HUDEP-2 (cell line): ENCODE data around the gene ADD2.
A peak's percentile ranks its signal among the peaks of the same experiment; 100 is the strongest.

Experiments
- DNase-seq, 76 experiments: peaks; one replicate each; lab custom pipeline; 2025; ENCODE audit not compliant: unreplicated experiment in 76 of 76; lab: John Stamatoyannopoulos, UW

ADD2 gene

GRCh38 chr2:70683455-70683854, 84.5 kb downstream of the ADD2 start:
- no peak for DNase-seq

DNA sequence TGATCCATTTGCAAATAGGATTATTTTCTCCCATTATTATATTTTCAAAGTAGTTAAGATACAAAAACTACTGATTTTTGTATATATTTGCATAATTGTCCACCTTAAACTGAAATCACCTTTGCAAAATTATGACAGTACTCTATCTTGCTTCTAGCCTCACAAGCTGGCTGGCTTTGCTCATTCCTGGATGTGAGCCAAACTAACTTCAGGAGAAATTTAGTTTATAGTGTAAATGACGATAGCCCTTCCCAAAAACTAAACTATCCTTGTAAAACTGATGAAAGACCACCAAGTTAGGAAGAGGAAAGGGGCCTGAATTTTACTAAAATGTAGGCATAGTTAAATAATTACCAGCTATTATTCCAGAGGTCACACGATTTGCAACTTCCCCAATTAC, 87.3 kb downstream of the ADD2 start:
- DNase-seq, result no peak

DNA sequence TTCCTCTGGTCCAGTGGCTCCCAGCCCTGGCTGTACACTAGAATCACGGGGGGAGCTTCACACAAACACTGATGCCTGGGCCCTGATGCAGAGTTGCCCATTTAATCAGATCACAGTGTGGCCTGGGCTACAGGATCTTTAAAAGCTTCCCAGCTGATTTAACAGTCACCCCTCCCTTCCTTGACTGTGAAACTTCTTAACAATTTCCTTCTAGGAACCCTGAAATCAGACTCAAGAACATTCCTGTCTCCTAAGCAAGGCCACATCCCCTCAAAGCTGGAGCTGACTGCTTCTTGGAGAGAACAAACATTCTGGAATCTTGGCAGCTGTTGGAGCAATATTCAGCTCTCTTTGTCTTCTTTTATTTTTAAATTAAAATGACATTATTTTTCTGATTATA, 88.7 kb downstream of the ADD2 start:
- DNase-seq, result no peak

- no peak for DNase-seq
These were observed 89.3 kb downstream of the ADD2 start for GRCh38 chr2:70678576-70679143.

DNA sequence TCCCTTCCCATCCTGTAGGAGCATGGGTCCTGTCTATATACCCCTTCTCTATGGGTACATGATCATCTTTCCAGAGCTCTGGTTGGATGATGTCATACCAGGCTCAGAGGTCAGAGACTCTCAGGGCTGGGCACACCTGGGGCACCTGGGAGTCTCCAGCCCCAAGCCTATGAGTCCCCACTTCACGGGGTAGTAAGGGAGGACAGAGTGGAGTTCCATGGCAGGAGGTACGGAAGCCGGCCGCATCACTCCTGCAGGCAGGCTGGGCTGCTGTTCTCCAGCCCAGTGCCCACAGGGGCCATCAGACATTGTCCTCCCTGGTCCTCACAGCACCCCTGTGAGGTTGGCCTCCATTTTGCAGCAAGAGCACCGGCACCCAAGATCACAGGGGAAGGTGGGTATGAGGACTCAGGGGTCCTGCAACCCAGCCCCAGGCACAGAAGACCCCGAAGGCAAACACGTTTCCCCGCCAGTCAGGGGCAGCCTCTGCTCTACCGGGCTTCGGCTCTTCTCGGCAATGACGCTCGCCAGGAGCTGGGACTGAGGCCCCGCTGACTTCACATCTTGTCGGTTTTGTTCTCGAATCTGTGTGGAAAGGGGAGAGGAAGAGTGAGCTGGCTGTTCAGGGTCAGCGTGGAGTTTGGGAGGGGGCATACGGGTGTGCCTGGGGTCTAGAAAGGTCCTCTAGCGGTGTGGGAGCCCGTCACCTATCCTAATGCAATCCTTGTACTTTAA, 91.5 kb downstream of the ADD2 start:
- no peak for DNase-seq

- no peak for DNase-seq
These were observed 92.1 kb downstream of the ADD2 start for GRCh38 chr2:70675862-70676261.

- DNase-seq, result no peak
These were observed 93.2 kb downstream of the ADD2 start for GRCh38 chr2:70674636-70675430.

DNA sequence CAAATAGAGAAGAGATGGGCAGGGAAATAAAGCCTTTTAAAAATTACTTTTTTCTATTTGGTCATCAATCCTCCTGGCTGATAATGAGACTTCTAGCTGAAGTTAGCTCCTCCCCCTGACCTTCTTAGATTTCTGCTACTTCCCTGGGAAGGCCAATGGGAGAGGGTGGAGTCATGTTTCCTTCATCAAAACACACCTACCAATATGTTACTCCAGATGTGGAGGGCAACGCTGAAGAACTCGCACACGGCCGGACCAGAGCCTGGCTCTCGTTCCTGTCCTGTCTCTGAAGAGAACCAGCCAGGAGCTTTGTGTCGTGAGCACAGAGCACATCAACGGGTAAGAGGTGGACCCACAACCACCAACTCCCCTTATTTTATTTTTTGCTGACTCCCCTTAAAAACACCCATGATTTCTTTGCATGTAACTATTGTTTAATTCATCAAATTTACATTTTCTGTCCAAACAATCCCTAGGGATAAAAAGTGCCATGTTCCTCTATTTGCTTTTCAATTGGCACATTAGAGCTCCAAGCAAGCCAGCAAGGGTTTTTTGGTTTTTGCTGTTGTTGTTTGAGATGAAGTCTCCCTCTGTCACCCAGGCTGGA, 94.9 kb downstream of the ADD2 start:
- DNase-seq, result no peak

- DNase-seq, result no peak
These were observed 96.8 kb downstream of the ADD2 start for GRCh38 chr2:70671092-70671675.

- DNase-seq, result no peak
These were observed 97.4 kb downstream of the ADD2 start for GRCh38 chr2:70670626-70671025.

- no peak for DNase-seq
These were observed 97.8 kb downstream of the ADD2 start for GRCh38 chr2:70670202-70670601.

DNA sequence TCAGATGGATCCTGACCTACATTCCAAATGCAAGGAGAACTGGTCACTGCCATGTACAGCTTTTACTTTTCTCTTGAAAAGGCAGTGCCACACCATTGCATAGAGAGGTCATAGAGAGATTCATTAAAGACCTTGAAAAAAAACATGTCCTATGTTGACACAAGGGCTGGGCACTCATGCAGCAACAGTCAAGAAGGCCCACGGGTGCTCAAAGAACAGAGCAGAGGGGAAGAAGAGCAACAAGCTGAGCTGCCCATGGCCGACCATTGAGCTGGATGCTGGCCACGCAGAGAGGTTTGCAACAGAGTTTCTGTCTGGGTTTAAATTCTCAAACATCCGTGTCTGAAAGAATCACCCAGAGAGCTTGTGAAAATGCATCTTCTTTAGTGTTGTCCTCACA, 99.1 kb downstream of the ADD2 start:
- no peak for DNase-seq

DNA sequence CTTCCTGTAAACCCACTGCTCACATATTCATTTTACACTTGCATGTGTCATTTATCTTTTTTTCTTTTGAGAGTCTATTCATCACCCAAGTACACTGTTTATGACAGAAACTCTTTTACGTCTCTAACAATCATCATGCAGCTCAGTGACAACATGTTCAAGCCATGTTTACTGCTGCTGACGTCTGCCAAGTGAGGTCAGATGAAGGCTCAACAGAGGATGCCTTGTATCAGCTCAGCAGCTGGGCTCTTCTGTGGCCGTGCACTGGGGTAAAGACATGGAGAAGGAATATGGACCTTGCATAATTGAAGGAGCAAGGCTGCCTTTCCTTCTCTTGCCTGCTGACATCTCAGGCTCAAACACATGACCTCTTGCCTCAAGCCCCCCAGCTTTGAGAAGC, 99.6 kb downstream of the ADD2 start:
- DNase-seq, result no peak

GRCh38 chr2:70664525-70664924, 103.5 kb downstream of the ADD2 start:
- DNase-seq, result no peak

DNA sequence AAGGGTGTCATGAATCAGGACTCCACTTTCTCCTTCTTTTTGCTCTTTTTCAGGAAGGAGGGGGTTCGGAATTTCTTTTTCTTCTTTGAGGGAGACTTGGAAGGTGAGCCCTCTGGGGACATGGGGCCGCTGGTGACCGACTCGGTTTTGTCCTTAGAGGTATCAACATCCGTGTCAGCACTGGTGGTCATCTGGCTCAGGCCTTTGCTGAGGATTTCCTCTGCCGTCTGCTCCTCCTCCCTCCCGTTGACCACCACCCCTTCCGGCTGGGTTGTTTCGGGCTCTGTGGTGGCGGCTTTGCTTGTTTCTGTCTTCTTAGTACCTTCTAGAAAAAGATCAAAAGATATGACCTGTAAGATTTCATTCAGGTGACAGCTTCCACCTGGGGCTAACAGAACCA, 104.6 kb downstream of the ADD2 start:
- DNase-seq, result no peak

DNA sequence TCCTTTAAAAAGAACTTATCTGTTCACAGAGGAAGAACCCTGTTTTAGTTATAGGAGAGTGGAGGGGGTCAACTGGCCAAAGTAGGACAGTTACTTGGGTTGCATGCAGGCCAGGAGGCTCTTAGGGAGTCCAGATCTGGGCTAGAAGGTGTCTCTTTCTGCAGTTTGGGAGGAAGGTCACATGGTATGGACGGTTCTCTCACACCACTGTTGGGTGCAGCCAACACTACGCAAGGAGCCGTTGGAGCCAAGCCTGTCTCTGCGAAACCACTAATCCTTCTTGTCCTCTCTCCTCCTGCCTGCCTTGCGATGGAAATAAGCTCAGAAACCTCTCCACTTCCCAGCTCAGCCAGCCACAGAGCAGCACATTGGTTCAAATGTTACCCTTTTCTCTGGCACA, 108.4 kb downstream of the ADD2 start:
- DNase-seq, result peak in 1 of 76 experiments; percentile 16

- DNase-seq, result no peak
These were observed 109.5 kb downstream of the ADD2 start for GRCh38 chr2:70658476-70658875.

DNA sequence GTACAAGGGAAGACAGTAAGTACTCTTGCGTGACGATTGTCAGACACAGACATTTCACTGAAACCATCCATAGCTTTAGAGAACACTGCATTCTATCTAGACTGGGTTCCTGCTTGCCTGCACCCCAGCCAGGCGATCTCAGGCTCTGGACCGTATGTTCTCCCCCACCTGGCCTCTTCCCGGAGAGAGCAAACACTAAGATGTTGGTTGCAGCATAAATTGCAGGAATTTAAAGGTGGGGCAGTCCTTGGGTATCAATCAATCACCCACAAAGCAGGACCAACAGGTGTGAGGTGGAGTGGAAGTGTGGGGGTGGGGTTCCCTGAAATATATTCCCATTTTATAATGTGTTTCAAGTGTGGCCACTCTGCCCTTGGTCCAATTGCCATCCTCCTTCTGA, 110.8 kb downstream of the ADD2 start:
- DNase-seq, result no peak

- no peak for DNase-seq
These were observed 111.5 kb downstream of the ADD2 start for GRCh38 chr2:70656421-70657010.

GRCh38 chr2:70655786-70656185, 112.2 kb downstream of the ADD2 start:
- DNase-seq, result no peak

GRCh38 chr2:70655211-70655610, 112.8 kb downstream of the ADD2 start:
- DNase-seq, result peak in 4 of 76 experiments; percentile 7 to 31 (median 12)
